ENCODE data around the gene MEF2A.

Gene MEF2A

GRCh38 chr15:99763827-99764226 is 198.0 kb downstream of the MEF2A start:
- DNase-seq (ENCODE audit: low read depth in 2 of 2) = no peak

DNA sequence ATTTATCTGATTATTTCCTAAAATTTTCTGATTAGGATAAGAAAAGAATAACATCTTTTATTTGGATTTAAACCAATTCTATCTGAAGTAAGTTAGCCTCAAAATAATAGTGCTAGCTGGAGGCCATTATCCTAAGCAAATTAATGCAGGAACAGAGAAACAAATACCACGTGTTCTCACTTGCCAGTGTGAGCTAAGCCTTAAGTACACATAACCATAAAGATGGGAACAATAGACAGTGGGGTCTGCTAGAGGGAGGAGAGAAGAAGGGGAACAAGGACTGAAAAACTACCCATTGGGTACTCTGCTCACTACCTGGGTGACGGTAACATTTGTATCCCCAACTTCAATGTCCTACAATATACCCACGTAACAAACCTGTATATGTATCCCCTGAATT is 198.7 kb downstream of the MEF2A start:
- DNase-seq (ENCODE audit: low read depth in 2 of 2) = no peak

Measured in stimulated activated CD8-positive, alpha-beta memory T cell treated with anti-CD3 and anti-CD28 coated beads, Interleukin-2, amount 100 ng/mL, for 48 hours (primary cell).